Muscle of leg (tissue), 11 donors: ENCODE results near the gene RNU1-3. TPM values are rescaled to one million over a fixed set of nuclear protein-coding genes. Genes with fewer than 3 reads are reported as not detected.
"Not testable (repeated sequence)": the region's sequence is repeated elsewhere in the genome, so short reads cannot be mapped to it uniquely, and the experiment has no call there.

Experiments
- DNase-seq: peaks from one replicate; pipeline ENCODE4 v3.0.0; 2013
- H3K27ac ChIP-seq: one replicate; pipeline ENCODE4 v1.5.1; 2013; ENCODE audit warnings: mild to moderate bottlenecking, low read length, control low read depth
- H3K27me3 ChIP-seq: one replicate; pipeline ENCODE4 v1.6.1; 2013; ENCODE audit warnings: low read length; ENCODE audit not compliant: control insufficient read depth, insufficient read depth
- H3K36me3 ChIP-seq: one replicate; pipeline ENCODE4 v1.6.1; 2013; ENCODE audit warnings: low read length; ENCODE audit not compliant: control insufficient read depth, insufficient read depth
- H3K4me1 ChIP-seq: one replicate; pipeline ENCODE4 v1.6.1; 2013; ENCODE audit warnings: low read length; ENCODE audit not compliant: control insufficient read depth, insufficient read depth
- H3K4me3 ChIP-seq: one replicate; pipeline ENCODE4 v1.5.1; 2013; ENCODE audit warnings: low read length, control low read depth
- H3K9me3 ChIP-seq: replicated peaks from 2 replicates; pipeline ENCODE4 v1.6.1; 2013; ENCODE audit warnings: low read depth, low read length; ENCODE audit not compliant: control insufficient read depth
- WGBS: methylation state at CpG from one replicate; pipeline ENCODE4 v1.1.5; 2013; ENCODE audit warnings: missing lambda C conversion rate; ENCODE audit not compliant: insufficient coverage; 5-methylcytosine and 5-hydroxymethylcytosine counted together
- polyA plus RNA-seq, 8 donors: library from polyadenylated mRNA; unstranded; fragments of 120-200 nt; gene quantifications; one replicate each; pipeline versions ENCODE4 v1.2.1 to v1.2.3, GENCODE V29; 2013; ENCODE audit warnings: inconsistent platforms in 1 of 8, low replicate concordance in 1 of 8; ENCODE audit not compliant: insufficient read length in 8 of 8, insufficient read depth in 1 of 8
- total RNA-seq: library from RNA; stranded (reverse); fragments of 120-200 nt; gene quantifications from one replicate; pipeline ENCODE4 v1.2.4, GENCODE V29; 2013

RNU1-3 gene
- total and polyA plus RNA-seq, 9 donors, result 2,384 TPM; not detected in 8

DNA sequence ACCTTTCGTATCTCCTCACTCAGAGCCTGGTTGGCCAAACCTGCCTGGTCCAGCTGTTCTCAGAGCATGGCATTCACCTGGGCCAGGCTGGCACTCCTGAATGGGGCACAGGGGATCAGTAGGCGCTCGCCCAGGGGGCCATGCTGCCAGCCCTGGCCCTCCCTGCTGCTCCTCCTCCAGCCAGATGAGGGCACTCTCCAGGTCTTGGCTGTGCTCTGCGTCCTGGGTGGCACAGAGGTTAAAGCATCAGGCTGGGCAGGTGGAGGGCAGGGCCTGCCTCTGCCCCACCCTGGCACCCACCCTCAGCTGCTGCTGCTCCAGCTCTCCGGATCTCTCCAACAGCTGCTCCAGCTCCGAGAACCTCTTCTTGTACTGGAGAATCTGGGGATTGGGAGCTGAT is 10.2 kb downstream of the RNU1-3 start:
- not testable (repeated sequence) for H3K4me1 ChIP-seq, H3K27ac ChIP-seq, H3K36me3 ChIP-seq, H3K9me3 ChIP-seq, H3K27me3 ChIP-seq, H3K4me3 ChIP-seq, DNase-seq
- no CpG with 5 or more reads among the region's 6 CpGs for WGBS

DNA sequence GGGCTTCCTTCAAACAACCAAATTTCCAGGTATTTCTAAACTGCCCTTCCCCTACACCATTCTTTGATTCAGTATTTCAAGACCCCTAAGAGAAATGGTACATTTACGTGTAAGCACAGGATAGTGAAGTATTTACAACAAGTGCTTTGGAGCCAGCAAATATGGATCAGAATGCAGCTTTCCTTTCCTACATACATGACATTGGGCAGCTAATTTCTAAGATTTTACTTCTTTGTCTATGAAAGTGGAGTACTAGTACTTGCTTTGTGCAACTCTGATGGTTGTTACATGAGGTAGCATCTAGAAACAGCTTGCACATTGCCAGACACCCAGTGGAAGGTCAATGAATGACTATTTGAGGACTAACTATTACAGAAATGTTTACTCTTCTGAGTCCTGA is 15.2 kb downstream of the RNU1-3 start:
- WGBS, result 63% methylated on average over 1 of the region's 1 CpG
- not testable (repeated sequence) for DNase-seq, H3K27me3 ChIP-seq, H3K27ac ChIP-seq, H3K36me3 ChIP-seq, H3K4me3 ChIP-seq, H3K4me1 ChIP-seq, H3K9me3 ChIP-seq

DNA sequence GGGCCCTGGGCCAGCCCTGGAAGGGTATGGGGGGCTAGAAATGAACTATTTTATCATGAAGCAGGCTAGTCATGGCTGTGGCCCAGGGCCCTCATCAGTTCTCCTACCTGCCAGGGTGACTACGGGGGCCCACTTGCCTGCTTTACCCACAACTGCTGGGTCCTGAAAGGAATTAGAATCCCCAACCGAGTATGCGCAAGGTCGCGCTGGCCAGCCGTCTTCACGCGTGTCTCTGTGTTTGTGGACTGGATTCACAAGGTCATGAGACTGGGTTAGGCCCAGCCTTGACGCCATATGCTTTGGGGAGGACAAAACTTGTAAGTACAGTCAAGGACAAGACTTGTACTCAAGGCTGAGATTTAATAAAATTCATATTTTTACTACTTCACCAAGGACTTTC is 16.8 kb downstream of the RNU1-3 start:
- H3K27me3 ChIP-seq, result peaks cover 11% of the 10 kb centered on the region
- not testable (repeated sequence) for H3K4me1 ChIP-seq, H3K27ac ChIP-seq, H3K4me3 ChIP-seq, H3K9me3 ChIP-seq, DNase-seq, H3K36me3 ChIP-seq
- 89% methylated on average over 1 of the region's 9 CpGs for WGBS

DNA sequence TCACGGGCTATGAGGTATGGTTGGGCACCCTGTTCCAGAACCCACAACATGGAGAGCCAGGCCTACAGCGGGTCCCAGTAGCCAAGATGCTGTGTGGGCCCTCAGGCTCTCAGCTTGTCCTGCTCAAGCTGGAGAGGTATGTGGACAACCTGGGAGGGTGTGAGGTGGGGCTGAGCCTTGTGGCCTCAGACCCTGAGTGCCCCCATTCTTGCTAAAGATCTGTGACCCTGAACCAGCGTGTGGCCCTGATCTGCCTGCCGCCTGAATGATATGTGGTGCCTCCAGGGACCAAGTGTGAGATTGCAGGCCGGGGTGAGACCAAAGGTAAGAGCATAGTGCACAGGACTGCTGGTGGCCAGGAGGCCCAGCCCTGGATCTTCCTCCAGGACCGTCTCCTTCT is 17.4 kb downstream of the RNU1-3 start:
- not testable (repeated sequence) for H3K27ac ChIP-seq, H3K4me1 ChIP-seq, DNase-seq, H3K9me3 ChIP-seq, H3K4me3 ChIP-seq, H3K36me3 ChIP-seq
- 57% methylated on average over 4 of the region's 6 CpGs for WGBS
- peaks cover 11% of the 10 kb centered on the region for H3K27me3 ChIP-seq

DNA sequence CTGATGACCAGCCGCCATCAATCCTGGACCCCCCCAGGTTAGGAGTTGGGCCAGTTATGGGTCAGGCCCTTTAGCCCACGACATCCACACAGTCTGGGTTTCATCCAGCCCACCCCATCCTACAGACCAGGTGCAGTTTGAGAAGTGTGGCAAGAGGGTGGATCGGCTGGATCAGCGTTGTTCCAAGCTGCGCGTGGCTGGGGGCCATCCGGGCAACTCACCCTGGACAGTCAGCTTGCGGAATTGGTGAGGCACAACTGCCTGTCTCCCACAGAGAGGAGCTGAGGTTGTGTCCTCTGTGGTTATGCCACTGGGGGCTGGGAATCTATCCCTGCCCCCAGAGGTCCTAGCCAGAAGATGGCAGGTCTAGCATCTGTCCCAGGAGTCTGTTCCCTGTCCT is 18.0 kb downstream of the RNU1-3 start:
- WGBS, result no CpG with 5 or more reads among the region's 8 CpGs
- not testable (repeated sequence) for DNase-seq, H3K4me3 ChIP-seq

DNA sequence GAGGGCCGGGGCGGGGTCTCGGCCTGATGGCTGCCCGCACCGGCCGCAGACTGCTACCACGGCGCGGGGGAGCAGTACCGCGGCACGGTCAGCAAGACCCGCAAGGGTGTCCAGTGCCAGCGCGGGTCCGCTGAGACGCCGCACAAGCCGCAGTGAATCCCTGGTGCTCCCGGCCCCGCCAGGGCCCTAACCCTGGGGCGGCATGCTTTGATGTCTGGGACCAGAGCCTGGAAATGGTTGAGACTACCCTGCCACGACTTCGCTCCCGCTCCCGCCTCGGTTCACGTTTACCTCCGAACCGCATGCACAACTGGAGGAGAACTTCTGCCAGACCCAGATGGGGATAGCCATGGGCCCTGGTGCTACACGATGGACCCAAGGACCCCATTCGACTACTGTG is 18.5 kb downstream of the RNU1-3 start:
- H3K4me1 ChIP-seq, result peaks cover 16% of the 10 kb centered on the region
- H3K27ac ChIP-seq, H3K36me3 ChIP-seq, DNase-seq, H3K9me3 ChIP-seq, H3K4me3 ChIP-seq: not testable (repeated sequence)
- WGBS, result 5% methylated on average over 12 of the region's 32 CpGs
- peaks cover 11% of the 10 kb centered on the region for H3K27me3 ChIP-seq

More for the DNA sequence above, 18.0 kb downstream of the RNU1-3 start:
- peaks cover 11% of the 10 kb centered on the region for H3K27me3 ChIP-seq
- H3K36me3 ChIP-seq, H3K27ac ChIP-seq, H3K9me3 ChIP-seq: not testable (repeated sequence)
- H3K4me1 ChIP-seq, result peaks cover 11% of the 10 kb centered on the region

DNA sequence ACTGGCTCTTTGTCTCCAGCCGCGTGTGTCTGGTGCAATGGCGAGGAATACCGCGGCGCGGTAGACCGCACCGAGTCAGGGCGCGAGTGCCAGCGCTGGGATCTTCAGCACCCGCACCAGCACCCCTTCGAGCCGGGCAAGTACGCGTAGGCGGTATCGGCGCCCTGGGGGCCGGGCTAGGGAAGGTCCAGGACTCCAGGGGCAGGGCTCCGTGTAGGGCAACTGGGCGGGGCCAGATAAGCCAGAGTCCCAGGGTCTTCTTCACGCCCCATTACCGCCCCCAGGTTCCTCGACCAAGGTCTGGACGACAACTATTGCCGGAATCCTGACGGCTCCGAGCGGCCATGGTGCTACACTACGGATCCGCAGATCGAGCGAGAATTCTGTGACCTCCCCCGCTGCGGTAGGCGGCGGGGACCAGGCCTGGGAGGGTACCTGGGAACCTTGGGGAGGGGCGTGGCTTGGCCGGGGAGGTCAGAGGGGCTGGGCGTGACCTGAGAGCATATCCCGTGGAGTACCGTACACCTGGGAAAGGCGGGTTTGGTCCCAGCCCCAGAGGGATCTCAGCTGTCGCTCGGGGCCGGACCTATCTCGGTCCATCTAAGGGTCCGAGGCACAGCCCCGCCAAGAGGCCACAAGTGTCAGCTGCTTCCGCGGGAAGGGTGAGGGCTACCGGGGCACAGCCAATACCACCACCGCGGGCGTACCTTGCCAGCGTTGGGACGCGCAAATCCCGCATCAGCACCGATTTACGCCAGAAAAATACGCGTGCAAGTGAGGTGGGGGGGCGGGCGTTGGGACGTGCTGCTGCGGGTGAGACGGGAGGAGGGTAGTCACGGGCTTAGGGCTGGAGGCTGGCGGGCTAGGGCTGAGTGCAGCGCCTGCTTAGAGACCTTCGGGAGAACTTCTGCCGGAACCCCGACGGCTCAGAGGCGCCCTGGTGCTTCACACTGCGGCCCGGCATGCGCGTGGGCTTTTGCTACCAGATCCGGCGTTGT is 19.3 kb downstream of the RNU1-3 start:
- H3K4me3 ChIP-seq, H3K27ac ChIP-seq, DNase-seq, H3K9me3 ChIP-seq, H3K36me3 ChIP-seq: not testable (repeated sequence)
- Histone ChIP-seq H3K4me1 (peaks cover 24% of the 10 kb centered on the region), H3K27me3 (peaks cover 11% of the 10 kb centered on the region)
- 9% methylated on average over 16 of the region's 84 CpGs for WGBS

DNA sequence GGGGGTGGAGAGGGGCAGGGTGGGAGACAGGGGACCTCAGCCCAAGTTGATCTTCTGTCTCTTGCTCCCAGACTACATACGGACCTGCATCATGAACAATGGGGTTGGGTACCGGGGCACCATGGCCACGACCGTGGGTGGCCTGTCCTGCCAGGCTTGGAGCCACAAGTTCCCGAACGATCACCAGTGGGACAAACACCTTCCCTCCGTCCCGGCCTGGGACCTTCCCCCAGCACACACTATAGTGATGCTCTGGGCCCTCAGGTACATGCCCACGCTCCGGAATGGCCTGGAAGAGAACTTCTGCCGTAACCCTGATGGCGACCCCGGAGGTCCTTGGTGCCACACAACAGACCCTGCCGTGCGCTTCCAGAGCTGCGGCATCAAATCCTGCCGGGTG is 20.0 kb downstream of the RNU1-3 start:
- 100% methylated on average over 1 of the region's 17 CpGs for WGBS
- Histone ChIP-seq H3K36me3 (peaks cover 10% of the 10 kb centered on the region), H3K4me1 (peaks cover 24% of the 10 kb centered on the region), H3K27me3 (peaks cover 11% of the 10 kb centered on the region)
- H3K27ac ChIP-seq, H3K4me3 ChIP-seq, DNase-seq, H3K9me3 ChIP-seq: not testable (repeated sequence)

DNA sequence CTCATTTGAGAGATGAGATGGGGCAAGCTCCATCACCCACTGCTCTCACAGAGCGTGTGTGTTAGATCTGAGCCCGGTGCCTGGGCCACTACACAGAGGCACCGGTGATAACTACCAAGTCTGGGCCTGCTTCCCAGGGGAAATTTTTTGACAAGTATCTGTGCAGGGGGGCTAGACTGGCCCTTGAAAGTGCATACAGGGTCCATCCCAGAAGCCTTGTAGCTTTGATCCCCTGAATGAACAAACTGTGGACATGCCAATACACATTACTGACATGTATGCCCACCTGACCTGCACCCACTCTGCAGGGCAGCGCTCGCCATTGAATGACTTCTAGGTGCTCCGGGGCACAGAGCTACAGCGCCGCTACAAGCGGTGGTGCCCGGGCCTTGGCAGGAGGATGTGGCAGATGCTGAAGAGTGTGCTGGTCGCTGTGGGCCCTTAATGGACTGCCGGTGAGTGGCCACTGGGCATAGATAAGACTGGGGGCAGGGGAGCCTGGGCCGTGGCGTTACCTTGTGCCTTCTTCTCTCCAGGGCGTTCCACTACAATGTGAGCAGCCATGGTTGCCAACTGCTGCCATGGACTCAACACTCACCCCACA is 20.6 kb downstream of the RNU1-3 start:
- not testable (repeated sequence) for H3K4me3 ChIP-seq, DNase-seq, H3K27ac ChIP-seq, H3K9me3 ChIP-seq
- Histone ChIP-seq H3K36me3 (peaks cover 13% of the 10 kb centered on the region), H3K27me3 (peaks cover 11% of the 10 kb centered on the region), H3K4me1 (peaks cover 24% of the 10 kb centered on the region)
- WGBS, result 94% methylated on average over 14 of the region's 15 CpGs

DNA sequence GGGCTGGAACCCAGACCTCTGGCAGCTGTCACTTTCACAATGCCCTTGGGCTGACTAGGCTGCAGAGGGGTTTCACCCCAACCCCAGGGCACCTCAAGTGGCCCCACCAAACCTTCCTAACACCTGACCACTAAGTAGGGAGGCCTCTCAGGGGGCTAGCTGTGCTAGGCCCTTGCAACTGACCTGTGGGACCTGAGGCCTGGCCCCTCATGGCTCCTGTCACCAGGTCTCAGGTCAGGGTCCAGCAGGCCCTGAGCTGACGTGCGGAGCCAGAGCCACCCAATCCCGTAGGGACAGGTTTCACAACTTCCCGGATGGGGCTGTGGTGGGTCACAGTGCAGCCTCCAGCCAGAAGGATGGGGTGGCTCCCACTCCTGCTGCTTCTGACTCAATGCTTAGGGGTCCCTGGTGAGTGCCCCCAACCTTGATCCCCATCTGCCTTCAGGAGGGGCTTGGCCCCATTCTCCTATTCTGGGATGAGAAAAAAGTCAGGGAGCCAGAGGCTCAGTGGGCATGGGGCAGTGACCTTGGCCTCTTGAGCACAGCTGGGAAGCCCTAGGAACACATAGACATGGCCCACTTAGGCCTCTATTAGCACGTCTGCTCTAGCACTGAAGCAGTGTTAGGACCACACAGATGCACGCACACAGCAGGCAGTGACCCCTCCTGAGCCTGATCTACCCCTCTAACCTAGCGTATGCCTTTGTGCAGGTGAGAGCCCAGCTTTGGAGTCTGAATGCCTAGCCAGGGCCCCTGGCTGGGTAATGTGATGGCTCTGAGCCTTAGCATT is 21.3 kb downstream of the RNU1-3 start:
- peak; percentile 28 for DNase-seq
- Histone ChIP-seq H3K36me3 (peaks cover 13% of the 10 kb centered on the region), H3K4me3 (peak overlapping the region; percentile 58), H3K27me3 (peaks cover 11% of the 10 kb centered on the region), H3K4me1 (peaks cover 26% of the 10 kb centered on the region)
- H3K9me3 ChIP-seq, H3K27ac ChIP-seq: not testable (repeated sequence)
- WGBS, result 100% methylated on average over 1 of the region's 7 CpGs
